HCT116 (cell line): ENCODE results near the gene FOXQ1. TPM values are rescaled to one million over a fixed set of nuclear protein-coding genes. Genes with fewer than 3 reads are reported as not detected.

Experiments used
- ATAC-seq: fragments of 200-7000 bp; cut with Tn5 transposase; 2 replicates; pipeline ENCODE4 v1.9.1; 2020; ENCODE audit warnings: mild to moderate bottlenecking, moderate library complexity
- BruUV-seq: library from RNA; stranded (reverse); fragments of 400-500 nt; replicated peaks from 2 replicates; lab custom pipeline; 2021; lab: Mats Ljungman, UMichigan
- CTCF ChIA-PET: fragments of 300-600 bp; sonication (Branson Sonifier 250); formaldehyde crosslinking; loops from one replicate; lab custom pipeline; 2021; ENCODE audit warnings: antibody characterized with exemption; lab: Charles Lee
- POLR2A ChIA-PET: fragments of 300-600, 350-600 bp; sonication (Branson Sonifier 250); formaldehyde crosslinking; loops from one replicate; lab custom pipeline; 2021; ENCODE audit warnings: antibody characterized with exemption; lab: Charles Lee
- RAD21 ChIA-PET, 2 experiments: fragments of 300-600 bp; sonication (Branson Sonifier 250); formaldehyde crosslinking; loops; one replicate each; lab custom pipeline; 2023; ENCODE audit warnings: low total read pairs in 2 of 2; ENCODE audit not compliant: uncharacterized antibody in 2 of 2, unreplicated experiment in 2 of 2, low non-redundant PET in 1 of 2; lab: Charles Lee
- DNase-seq: peaks from one replicate; pipeline ENCODE4 v3.0.0-alpha.2; 2010; ENCODE audit warnings: low read depth, low spot score
- H2AFZ ChIP-seq: fragments of 200-600 bp; shearing (Covaris generic), sonication (generic); 2 replicates; pipeline ENCODE4 v1.6.1; 2017; ENCODE audit warnings: low read depth, mixed run types, mixed read lengths, antibody characterized with exemption, low read length; ENCODE audit not compliant: poor library complexity, severe bottlenecking
- H3K27ac ChIP-seq: 2 replicates; pipeline ENCODE4 v1.5.1; 2012; ENCODE audit warnings: low read depth, low read length
- H3K27me3 ChIP-seq: fragments of 200-600 bp; sonication (generic); 2 replicates; pipeline ENCODE4 v1.6.1; 2016; ENCODE audit warnings: mixed run types, low read length, mixed read lengths; ENCODE audit not compliant: insufficient read depth
- H3K36me3 ChIP-seq, 2 experiments: fragments of 200-500 bp in 1 of 2; fragments of 200-600 bp in 1 of 2; sonication (Bioruptor generic) in 1 of 2; sonication (generic) in 1 of 2; 2 replicates each; pipeline versions ENCODE4 v1.5.1 to v1.6.1; 2014 to 2016; ENCODE audit warnings: low read length in 2 of 2, inconsistent platforms in 1 of 2, mixed read lengths in 1 of 2, mixed run types in 1 of 2; ENCODE audit not compliant: insufficient read depth in 2 of 2, control insufficient read depth in 1 of 2
- H3K4me1 ChIP-seq, 2 experiments: fragments of 200-600 bp in 1 of 2; sonication (generic) in 1 of 2; 2 replicates each; pipeline versions ENCODE4 v1.5.1 to v1.6.1; 2012 to 2017; ENCODE audit warnings: low read length in 2 of 2, inconsistent platforms in 1 of 2, mild to moderate bottlenecking in 1 of 2, mixed read lengths in 1 of 2, mixed run types in 1 of 2, moderate library complexity in 1 of 2; ENCODE audit not compliant: insufficient read depth in 2 of 2, control insufficient read depth in 1 of 2
- H3K4me2 ChIP-seq: fragments of 200-600 bp; sonication (generic); 2 replicates; pipeline ENCODE4 v1.6.1; 2017; ENCODE audit warnings: mixed run types, low read length, mixed read lengths
- H3K4me3 ChIP-seq, 2 experiments: fragments of 200-600 bp in 1 of 2; sonication (generic) in 1 of 2; replicated peaks in 1 of 2; 2 replicates each; pipeline ENCODE4 v1.5.1; 2011 to 2016; ENCODE audit warnings: low read length in 2 of 2, control low read depth in 1 of 2, low read depth in 1 of 2, mild to moderate bottlenecking in 1 of 2, mixed read lengths in 1 of 2, mixed run types in 1 of 2
- H3K79me2 ChIP-seq: fragments of 200-600 bp; sonication (generic); 2 replicates; pipeline ENCODE4 v1.6.1; 2017; ENCODE audit warnings: mild to moderate bottlenecking, mixed run types, low read length, moderate library complexity, mixed read lengths; ENCODE audit not compliant: insufficient read depth
- H3K9ac ChIP-seq: fragments of 200-600 bp; sonication (generic); 2 replicates; pipeline ENCODE4 v1.6.1; 2016; ENCODE audit warnings: low read length, mixed read lengths
- H3K9me2 ChIP-seq: fragments of 200-600 bp; sonication (generic), shearing (Covaris generic); 2 replicates; pipeline ENCODE4 v1.6.1; 2017; ENCODE audit warnings: mixed run types, mild to moderate bottlenecking, moderate library complexity; ENCODE audit not compliant: insufficient read depth
- H3K9me3 ChIP-seq, 2 experiments: fragments of 200-500 bp in 1 of 2; fragments of 200-600 bp in 1 of 2; sonication (Bioruptor generic) in 1 of 2; sonication (generic) in 1 of 2; 2 replicates each; pipeline ENCODE4 v1.6.1; 2014 to 2017; ENCODE audit warnings: low read length in 2 of 2, mixed read lengths in 2 of 2, inconsistent platforms in 1 of 2, low read depth in 1 of 2, mild to moderate bottlenecking in 1 of 2, mixed run types in 1 of 2, moderate library complexity in 1 of 2; ENCODE audit not compliant: control insufficient read depth in 1 of 2, insufficient read depth in 1 of 2
- H4K20me1 ChIP-seq: fragments of 200-600 bp; sonication (generic), shearing (Covaris generic); 2 replicates; pipeline ENCODE4 v1.6.1; 2017; ENCODE audit warnings: mixed run types, mild to moderate bottlenecking, moderate library complexity; ENCODE audit not compliant: insufficient read depth
- CBX3 ChIP-seq: IDR thresholded peaks from 2 replicates; pipeline ENCODE4 v1.6.1; 2012; ENCODE audit warnings: low read depth
- CEBPB ChIP-seq: IDR thresholded peaks from 2 replicates; pipeline ENCODE4 v1.6.1; 2012; ENCODE audit warnings: low read depth
- EGR1 ChIP-seq: IDR thresholded peaks from 2 replicates; pipeline ENCODE4 v1.6.1; 2012; ENCODE audit warnings: low read depth
- ELF1 ChIP-seq: IDR thresholded peaks from 2 replicates; pipeline ENCODE4 v1.6.1; 2012; ENCODE audit warnings: low read depth, borderline replicate concordance
- EZH2 ChIP-seq: fragments of 200-600 bp; sonication (generic); IDR thresholded peaks from 2 replicates; pipeline ENCODE4 v1.6.1; 2017; ENCODE audit warnings: antibody characterized with exemption, mixed run types
- EZH2phosphoT487 ChIP-seq: fragments of 200-600 bp; IDR thresholded peaks from 2 replicates; pipeline ENCODE4 v1.6.1; 2018; ENCODE audit warnings: antibody characterized with exemption, borderline replicate concordance
- FOSL1 ChIP-seq: IDR thresholded peaks from 2 replicates; pipeline ENCODE4 v1.6.1; 2012; ENCODE audit warnings: low read depth
- JUND ChIP-seq: IDR thresholded peaks from 2 replicates; pipeline ENCODE4 v1.6.1; 2012
- POLR2A ChIP-seq: IDR thresholded peaks from 2 replicates; pipeline ENCODE4 v1.7.0; 2011; ENCODE audit warnings: borderline replicate concordance; ENCODE audit not compliant: insufficient read depth, insufficient read length; ENCODE audit errors: extremely low read depth
- RAD21 ChIP-seq: IDR thresholded peaks from 2 replicates; pipeline ENCODE4 v1.6.1; 2012; ENCODE audit warnings: low read depth, mild to moderate bottlenecking
- SP1 ChIP-seq: IDR thresholded peaks from 2 replicates; pipeline ENCODE4 v1.6.1; 2012; ENCODE audit warnings: low read depth
- SRF ChIP-seq: IDR thresholded peaks from 2 replicates; pipeline ENCODE4 v1.6.1; 2012; ENCODE audit warnings: low read depth
- TCF7L2 ChIP-seq: IDR thresholded peaks from 2 replicates; pipeline ENCODE4 v1.7.0; 2011; ENCODE audit warnings: borderline replicate concordance, inconsistent platforms; ENCODE audit not compliant: insufficient read depth, insufficient read length; ENCODE audit errors: extremely low read depth
- YY1 ChIP-seq: IDR thresholded peaks from 2 replicates; pipeline ENCODE4 v1.6.1; 2011; ENCODE audit warnings: low read length, low read depth, moderate library complexity, mild to moderate bottlenecking; ENCODE audit not compliant: insufficient replicate concordance; ENCODE audit errors: extremely low read depth
- ZFX ChIP-seq: fragments of 450-650 bp; IDR thresholded peaks from 2 replicates; pipeline ENCODE4 v1.6.1; 2017
- ZNF274 ChIP-seq: fragments of 200-500 bp; sonication (Bioruptor generic); IDR thresholded peaks from 2 replicates; pipeline ENCODE4 v1.6.1; 2014; ENCODE audit warnings: mild to moderate bottlenecking, low read depth, low read length, inconsistent platforms
- intact Hi-C: fragments of 100-400 bp; cut with micrococcal nuclease; formaldehyde crosslinking; loops from 2 replicates; pipeline ENCODE4 v1.10.0; 2022
- total RNA-seq: library from RNA; stranded (reverse); gene quantifications from one replicate; pipeline ENCODE4 v1.2.1, GENCODE V29; 2021; ENCODE audit not compliant: unreplicated experiment
- TF ChIP-seq, protein P1 (sequence below): IDR thresholded peaks from 2 replicates; pipeline ENCODE4 v1.6.1; 2011; ENCODE audit warnings: mild to moderate bottlenecking, low read length, moderate library complexity; ENCODE audit not compliant: insufficient replicate concordance; ENCODE audit errors: extremely low read depth
- TF ChIP-seq, protein P2 (sequence below): IDR thresholded peaks from 2 replicates; pipeline ENCODE4 v1.6.1; 2012
- TF ChIP-seq, protein P3 (sequence below), 3 experiments: fragments of 200-600 bp in 1 of 3; sonication (generic) in 1 of 3; IDR thresholded peaks in 2 of 3; conservative IDR thresholded peaks in 1 of 3; 2 replicates each; pipeline ENCODE4 v1.5.1; 2012 to 2017; ENCODE audit warnings: low read depth in 2 of 3, low read length in 2 of 3, antibody characterized with exemption in 1 of 3, borderline replicate concordance in 1 of 3, control low read depth in 1 of 3, mild to moderate bottlenecking in 1 of 3, mixed read lengths in 1 of 3, mixed run types in 1 of 3, moderate library complexity in 1 of 3; ENCODE audit not compliant: insufficient read depth in 1 of 3

The FOXQ1 gene
- total RNA-seq, 1 experiment from 2014 or later = 0.42 TPM

DNA sequence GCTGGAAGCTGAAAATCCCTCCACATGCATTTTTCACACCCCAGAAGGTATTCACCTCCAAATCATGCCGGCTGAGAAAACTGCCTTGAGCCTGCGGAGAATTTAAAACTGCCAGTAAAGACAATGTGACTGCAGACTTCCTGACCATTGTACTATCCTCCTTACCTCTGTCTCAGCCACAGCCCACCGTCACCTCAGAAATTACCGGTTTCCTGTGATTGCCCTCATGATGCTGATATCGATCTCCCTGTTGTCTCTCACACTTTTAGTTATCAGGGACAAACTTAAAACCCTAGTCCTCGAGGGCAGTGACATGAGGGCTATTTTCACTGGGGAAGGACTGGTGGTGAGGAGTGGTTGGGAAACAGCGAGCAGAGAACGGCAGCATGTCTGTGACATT lies 30.2 kb upstream of the FOXQ1 start:
- no TSS peak for BruUV-seq
- Histone ChIP-seq H2AFZ (no peak overlapping the region), H3K9me3 (no peaks in the 10 kb centered on the region), H3K9ac (no peak overlapping the region), H3K36me3 (no peaks in the 10 kb centered on the region), H3K27me3 (peaks cover 4% of the 10 kb centered on the region; the same call in 1 of the 2 replicates), H3K9me2 (no peaks in the 10 kb centered on the region), H3K4me1 (no peaks in the 10 kb centered on the region), H3K4me2 (no peak overlapping the region)
- POLR2A ChIA-PET = no interaction called here
- no peak for TF ChIP-seq CEBPB
- TF ChIP-seq EZH2phosphoT487 = no peak
- TF ChIP-seq ZNF274 = no peak
- TF ChIP-seq EGR1 = no peak
- TF ChIP-seq, all 23 proteins: peak for 0
- Histone ChIP-seq H3K27ac (no peak overlapping the region), H3K79me2 (no peaks in the 10 kb centered on the region), H3K4me3 (no peak overlapping the region), H4K20me1 (no peaks in the 10 kb centered on the region)
- DNase-seq (no peak), ATAC-seq (no peak)
- ChIA-PET CTCF (no interaction called here), RAD21 (no interaction called here)
- intact Hi-C loops = no loop called here

DNA sequence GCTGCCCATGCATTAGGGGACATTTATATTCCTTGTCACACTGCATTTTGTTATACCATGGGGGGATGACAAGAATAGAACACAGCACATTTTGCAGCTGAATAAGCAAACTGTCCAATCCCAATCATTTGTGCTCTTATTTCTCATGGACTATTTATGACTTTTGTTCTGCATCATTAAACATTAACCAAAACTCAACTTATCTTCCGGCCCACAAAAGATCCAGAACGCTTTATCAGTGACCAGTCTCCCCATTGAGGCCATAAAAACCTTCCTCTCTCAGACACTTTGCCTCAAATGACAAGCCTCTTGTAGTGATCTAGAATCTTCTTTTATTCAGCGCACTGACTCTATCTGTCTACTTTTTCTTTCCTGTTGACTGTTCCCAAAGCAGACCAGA lies 28.4 kb upstream of the FOXQ1 start:
- RAD21 ChIA-PET = no interaction called here
- TF ChIP-seq POLR2A = no peak
- TF ChIP-seq, protein P1, sequence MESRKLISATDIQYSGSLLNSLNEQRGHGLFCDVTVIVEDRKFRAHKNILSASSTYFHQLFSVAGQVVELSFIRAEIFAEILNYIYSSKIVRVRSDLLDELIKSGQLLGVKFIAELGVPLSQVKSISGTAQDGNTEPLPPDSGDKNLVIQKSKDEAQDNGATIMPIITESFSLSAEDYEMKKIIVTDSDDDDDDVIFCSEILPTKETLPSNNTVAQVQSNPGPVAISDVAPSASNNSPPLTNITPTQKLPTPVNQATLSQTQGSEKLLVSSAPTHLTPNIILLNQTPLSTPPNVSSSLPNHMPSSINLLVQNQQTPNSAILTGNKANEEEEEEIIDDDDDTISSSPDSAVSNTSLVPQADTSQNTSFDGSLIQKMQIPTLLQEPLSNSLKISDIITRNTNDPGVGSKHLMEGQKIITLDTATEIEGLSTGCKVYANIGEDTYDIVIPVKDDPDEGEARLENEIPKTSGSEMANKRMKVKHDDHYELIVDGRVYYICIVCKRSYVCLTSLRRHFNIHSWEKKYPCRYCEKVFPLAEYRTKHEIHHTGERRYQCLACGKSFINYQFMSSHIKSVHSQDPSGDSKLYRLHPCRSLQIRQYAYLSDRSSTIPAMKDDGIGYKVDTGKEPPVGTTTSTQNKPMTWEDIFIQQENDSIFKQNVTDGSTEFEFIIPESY = no peak
- TF ChIP-seq TCF7L2 = no peak
- no peak for TF ChIP-seq RAD21
- TF ChIP-seq EZH2phosphoT487 = no peak
- TF ChIP-seq, protein P2, sequence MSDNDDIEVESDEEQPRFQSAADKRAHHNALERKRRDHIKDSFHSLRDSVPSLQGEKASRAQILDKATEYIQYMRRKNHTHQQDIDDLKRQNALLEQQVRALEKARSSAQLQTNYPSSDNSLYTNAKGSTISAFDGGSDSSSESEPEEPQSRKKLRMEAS = no peak
- no peak for TF ChIP-seq ELF1
- TF ChIP-seq SRF = no peak
- TF ChIP-seq ZNF274 = no peak
- TF ChIP-seq ZFX = no peak
- TF ChIP-seq YY1 = no peak
- no peak for TF ChIP-seq EZH2
- TF ChIP-seq, protein P3, sequence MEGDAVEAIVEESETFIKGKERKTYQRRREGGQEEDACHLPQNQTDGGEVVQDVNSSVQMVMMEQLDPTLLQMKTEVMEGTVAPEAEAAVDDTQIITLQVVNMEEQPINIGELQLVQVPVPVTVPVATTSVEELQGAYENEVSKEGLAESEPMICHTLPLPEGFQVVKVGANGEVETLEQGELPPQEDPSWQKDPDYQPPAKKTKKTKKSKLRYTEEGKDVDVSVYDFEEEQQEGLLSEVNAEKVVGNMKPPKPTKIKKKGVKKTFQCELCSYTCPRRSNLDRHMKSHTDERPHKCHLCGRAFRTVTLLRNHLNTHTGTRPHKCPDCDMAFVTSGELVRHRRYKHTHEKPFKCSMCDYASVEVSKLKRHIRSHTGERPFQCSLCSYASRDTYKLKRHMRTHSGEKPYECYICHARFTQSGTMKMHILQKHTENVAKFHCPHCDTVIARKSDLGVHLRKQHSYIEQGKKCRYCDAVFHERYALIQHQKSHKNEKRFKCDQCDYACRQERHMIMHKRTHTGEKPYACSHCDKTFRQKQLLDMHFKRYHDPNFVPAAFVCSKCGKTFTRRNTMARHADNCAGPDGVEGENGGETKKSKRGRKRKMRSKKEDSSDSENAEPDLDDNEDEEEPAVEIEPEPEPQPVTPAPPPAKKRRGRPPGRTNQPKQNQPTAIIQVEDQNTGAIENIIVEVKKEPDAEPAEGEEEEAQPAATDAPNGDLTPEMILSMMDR (IDR thresholded peaks at IDR 0.05 in 2 of 3, conservative IDR thresholded peaks at IDR 0.05 in 1 of 3; ENCODE audit: borderline replicate concordance in 1 of 3, insufficient read depth in 1 of 3, low read depth in 2 of 3, low read length in 2 of 3) = no peak
- no peak for TF ChIP-seq SP1
- no peak for TF ChIP-seq FOSL1
- TF ChIP-seq CBX3 = no peak
- no peak for TF ChIP-seq JUND

More for the DNA sequence above, 28.4 kb upstream of the FOXQ1 start:
- H3K27ac ChIP-seq = no peak overlapping the region
- no peaks in the 10 kb centered on the region for H3K9me2 ChIP-seq
- no peak overlapping the region for H3K4me2 ChIP-seq
- no peaks in the 10 kb centered on the region for H3K27me3 ChIP-seq
- no peaks in the 10 kb centered on the region for H3K36me3 ChIP-seq
- no peaks in the 10 kb centered on the region for H3K79me2 ChIP-seq
- no peak for ATAC-seq
- peaks cover 0 to 5% of the 10 kb centered on the region in 2 experiments; a peak in 1 of 4 replicates for H3K4me1 ChIP-seq
- BruUV-seq = no TSS peak
- H3K4me3 ChIP-seq = no peak overlapping the region
- no peak overlapping the region for H2AFZ ChIP-seq
- DNase-seq = no peak
- no peaks in the 10 kb centered on the region for H3K9me3 ChIP-seq
- ChIA-PET CTCF (no interaction called here), POLR2A (no interaction called here)
- intact Hi-C loops = no loop called here
- no peak overlapping the region for H3K9ac ChIP-seq
- H4K20me1 ChIP-seq = no peaks in the 10 kb centered on the region
